ENCODE measurements around the gene PKN1.
"Not testable (repeated sequence)": the region's sequence is repeated elsewhere in the genome, so short reads cannot be mapped to it uniquely, and the experiment has no call there.

The PKN1 gene

GRCh38 chr19:14492756-14493337 lies 59.7 kb downstream of the PKN1 start:
- DNase-seq: no peak

DNA sequence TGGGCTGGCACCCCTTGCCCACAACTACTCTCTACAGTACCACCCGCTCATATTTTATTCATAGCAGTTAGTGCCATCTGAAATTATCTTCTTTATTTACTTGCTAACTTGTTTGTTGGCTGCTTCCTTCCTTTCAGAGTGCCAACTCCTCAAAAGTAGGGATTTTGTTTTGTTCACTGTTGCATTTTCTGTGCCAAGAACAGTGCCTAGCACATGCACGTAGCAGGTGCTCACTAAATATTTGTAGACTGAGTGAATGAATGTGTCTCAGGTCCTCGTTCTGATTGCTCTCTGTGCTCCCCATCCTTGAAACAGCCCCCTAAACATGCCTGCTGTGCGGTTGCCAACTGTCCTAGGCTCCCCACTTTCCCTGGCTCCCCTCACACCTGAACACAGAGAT lies 61.3 kb downstream of the PKN1 start:
- no peak for DNase-seq

- no peak for DNase-seq
These were observed 62.0 kb downstream of the PKN1 start for GRCh38 chr19:14494910-14495671.

GRCh38 chr19:14495672-14496028 lies 62.5 kb downstream of the PKN1 start:
- no peak for DNase-seq

GRCh38 chr19:14496029-14496833 lies 63.1 kb downstream of the PKN1 start, which contains the start of gene GIPC1:
GIPC1 (minus strand) TSS chr19:14496127; CDS start chr19:14482976, 13,151 bp downstream.
- DNase-seq: peak; percentile 85 to 87

- no peak for DNase-seq
These were observed 63.7 kb downstream of the PKN1 start for GRCh38 chr19:14496834-14497227.

DNA sequence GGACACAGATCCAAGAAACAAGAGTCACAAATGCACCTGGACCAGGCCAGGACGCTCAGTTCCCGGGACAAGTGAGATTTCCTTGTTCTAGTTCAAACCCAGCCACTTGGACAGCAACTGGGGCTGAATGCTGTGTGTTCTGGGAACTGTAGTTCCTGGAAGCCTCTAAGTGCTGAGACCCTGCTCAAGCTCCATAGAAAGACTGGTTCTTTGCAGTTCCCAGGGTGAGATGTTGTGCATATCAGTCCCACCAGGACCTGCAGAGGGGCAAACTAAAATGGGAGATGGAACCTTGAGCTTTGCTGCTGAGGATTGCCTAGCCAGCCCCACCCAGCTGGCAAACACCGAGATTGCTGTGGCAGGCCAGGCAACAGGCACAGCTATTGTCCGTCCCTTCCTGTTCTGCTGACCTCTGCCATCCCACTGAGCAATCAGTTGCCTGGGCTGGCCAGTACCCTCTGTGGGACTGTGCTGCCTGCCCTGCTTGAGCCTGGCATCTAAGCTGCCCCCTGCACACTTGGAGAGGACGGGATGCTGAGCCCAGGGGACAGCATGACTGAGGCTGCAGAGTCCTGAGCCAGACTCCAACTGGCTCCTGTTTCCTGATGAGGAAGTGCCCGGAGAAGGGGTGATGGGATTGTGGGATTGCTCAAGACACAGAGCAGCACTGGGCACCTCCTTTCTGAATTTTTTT lies 64.3 kb downstream of the PKN1 start:
- no peak for DNase-seq

GRCh38 chr19:14502334-14503092 lies 69.4 kb downstream of the PKN1 start:
- no peak for DNase-seq

DNA sequence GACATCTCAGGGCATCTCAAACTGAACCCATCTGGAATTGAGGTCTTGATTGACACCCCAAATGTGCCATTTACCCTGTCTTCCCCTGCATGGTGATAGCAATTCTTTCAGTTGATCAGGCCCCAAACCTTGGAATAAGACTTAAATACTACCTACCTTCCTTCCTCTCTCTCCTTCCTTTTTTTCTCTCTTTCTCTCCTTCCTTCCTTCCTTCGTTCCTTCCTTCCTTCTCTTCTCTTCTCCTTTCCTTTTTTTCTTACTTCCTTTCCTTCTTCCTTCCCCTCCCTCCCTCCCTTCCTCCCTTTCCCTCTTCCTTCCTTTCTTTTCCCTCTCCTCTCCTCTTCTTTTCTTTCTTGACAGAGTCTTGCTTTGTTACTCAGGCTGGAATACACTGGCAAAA lies 70.2 kb downstream of the PKN1 start:
- no peak for DNase-seq

- DNase-seq: not testable (repeated sequence)
These were observed 71.5 kb downstream of the PKN1 start for GRCh38 chr19:14504575-14504974.

DNA sequence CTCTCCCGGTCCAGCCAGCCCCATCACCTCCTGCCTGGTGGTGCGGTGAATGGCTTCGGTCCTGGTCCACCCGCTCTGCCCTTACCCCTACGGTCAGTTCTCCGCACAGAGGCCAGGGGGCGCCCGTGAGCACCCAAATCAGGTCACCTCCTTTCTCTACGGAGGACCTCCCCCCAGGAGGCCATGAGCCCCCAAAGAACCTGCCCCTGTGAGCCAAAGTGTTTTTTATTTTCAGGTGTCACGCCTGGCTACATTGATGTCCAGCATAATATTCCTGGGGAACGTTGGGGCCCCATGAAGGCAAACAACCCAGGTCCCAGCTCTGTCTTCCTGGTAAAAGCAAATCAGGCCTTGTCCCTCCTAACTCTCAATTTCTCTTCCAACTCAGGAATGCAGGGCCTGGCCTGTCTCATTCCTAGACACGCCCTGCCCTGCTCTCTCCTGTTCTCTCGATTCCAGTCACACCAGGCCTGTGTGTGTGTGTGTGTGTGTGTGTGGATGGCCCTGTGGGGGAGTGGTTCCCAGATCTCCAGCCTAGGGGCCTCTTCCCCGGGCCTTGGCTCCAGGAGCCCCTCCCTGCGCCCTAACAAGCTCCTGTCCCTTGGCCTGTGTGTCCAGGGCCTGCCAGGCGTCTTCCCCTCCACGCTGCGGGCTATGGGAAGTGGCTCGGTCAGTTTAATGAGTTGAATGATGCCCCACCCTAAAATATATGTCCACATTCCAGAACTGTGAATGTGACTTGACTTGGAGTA lies 72.6 kb downstream of the PKN1 start:
- peak; percentile 79 to 86 for DNase-seq

GRCh38 chr19:14507704-14508542 lies 74.8 kb downstream of the PKN1 start:
- no peak for DNase-seq

GRCh38 chr19:14510311-14511228 lies 77.5 kb downstream of the PKN1 start:
- peak in 1 of 2 experiments; percentile 35 for DNase-seq

DNA sequence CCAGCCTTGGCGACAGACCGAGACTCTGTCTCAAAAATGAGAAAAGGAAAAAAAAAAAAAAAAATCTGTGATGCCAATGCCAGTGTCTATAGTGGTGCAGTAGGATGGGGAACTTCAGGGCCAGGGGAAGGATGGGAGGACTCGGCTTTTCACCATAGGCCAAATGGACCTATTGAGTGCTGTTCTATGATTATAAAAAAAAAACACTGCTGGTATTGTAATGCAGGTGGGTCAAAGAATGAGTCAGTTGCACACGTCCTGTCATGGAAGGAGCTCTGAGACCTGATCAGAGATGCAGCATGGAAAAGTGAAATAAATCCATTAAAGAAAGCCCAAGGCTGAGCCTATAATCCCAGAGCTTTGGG lies 78.1 kb downstream of the PKN1 start:
- no peak for DNase-seq

GRCh38 chr19:14512406-14512961 lies 79.4 kb downstream of the PKN1 start:
- no peak for DNase-seq

DNA sequence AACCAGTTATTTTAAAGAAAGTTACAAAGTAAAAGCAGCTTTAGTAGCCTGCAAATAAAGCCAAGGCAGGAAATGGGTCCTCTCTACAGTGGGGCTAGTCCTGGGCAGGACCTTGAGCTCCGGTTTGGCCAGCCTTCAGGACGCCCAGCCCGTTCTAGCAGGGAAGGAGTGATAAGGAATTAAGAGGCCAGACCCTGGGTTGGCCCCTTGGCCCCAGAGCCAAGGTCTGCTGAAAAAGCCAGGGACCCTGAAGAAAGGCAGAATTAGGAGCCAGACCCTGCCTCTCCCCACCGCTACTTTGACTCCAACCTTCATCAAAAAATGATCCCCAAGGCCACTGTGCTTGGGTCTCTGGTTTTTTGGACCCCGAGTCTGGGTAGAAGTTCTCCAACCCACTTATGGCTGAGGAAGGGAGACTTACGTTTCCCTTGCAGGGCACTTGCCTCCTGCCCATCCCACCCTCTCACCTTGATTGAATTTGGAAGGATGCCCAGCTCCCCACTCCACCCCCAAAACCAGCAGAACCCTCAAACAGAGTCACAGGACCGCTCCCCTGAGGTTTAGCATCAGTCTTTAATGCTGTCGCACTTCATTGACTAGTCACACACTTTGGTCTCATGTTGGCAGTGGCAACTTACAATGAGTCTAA lies 81.2 kb downstream of the PKN1 start:
- no peak for DNase-seq

GRCh38 chr19:14515501-14516047 lies 82.5 kb downstream of the PKN1 start:
- no peak for DNase-seq

DNA sequence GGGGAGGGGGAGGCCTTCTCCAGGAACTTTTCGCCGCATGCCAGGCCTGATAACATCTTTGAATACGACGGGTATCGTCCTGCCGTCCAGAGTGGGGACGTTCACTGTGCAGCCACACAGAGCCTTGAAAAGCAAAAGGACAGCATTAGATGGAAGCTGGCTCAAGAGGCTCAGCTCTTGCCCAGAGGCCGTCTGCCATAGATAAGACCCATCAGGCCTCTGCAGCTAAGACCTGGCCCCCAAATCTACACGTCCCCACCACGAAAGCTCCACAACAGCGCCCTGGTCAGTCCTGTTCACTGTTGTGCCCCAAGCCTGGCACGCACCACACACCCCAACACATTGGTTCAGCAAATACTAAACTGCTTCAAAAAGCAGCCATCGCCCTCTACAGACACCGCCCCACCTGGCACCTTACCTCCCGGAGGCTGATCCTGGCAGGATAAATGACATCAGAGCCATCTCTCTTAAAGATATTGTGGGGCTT lies 83.0 kb downstream of the PKN1 start:
- DNase-seq: no peak

Measured in activated CD4-positive, alpha-beta T cell treated with anti-CD3 and anti-CD28 coated beads, Interleukin-2, amount 50 U/mL, for 48 hours (primary cell).